K562 (cell line): Measurements from ENCODE around the gene ZNF467. TPM values are rescaled to one million over a fixed set of nuclear protein-coding genes. Genes with fewer than 3 reads are reported as not detected.

Experiments
- ELK1 ChIP-seq: sonication (generic); formaldehyde crosslinking; IDR thresholded peaks from 2 replicates; pipeline ENCODE4 v1.8.1; 2022; ENCODE audit warnings: missing genetic modification reagents
- FOXA3 ChIP-seq, 2 experiments: fragments of 450-650 bp in 1 of 2; sonication (generic) in 1 of 2; formaldehyde crosslinking; IDR thresholded peaks in 1 of 2; conservative IDR thresholded peaks in 1 of 2; 2 replicates each; pipeline versions ENCODE4 v1.4.0 to v1.8.0; 2020 to 2022; ENCODE audit warnings: mild to moderate bottlenecking in 2 of 2, missing genetic modification reagents in 1 of 2
- HLTF ChIP-seq: fragments of 450-650 bp; IDR thresholded peaks from 2 replicates; pipeline ENCODE4 v1.6.1; 2016
- MAZ ChIP-seq, 2 experiments: fragments of 450-650 bp in 1 of 2; sonication (generic) in 1 of 2; formaldehyde crosslinking; IDR thresholded peaks in 1 of 2; conservative IDR thresholded peaks in 1 of 2; 2 replicates each; pipeline versions ENCODE4 v1.4.0 to v1.5.0; 2020; ENCODE audit warnings: mild to moderate bottlenecking in 1 of 2, missing genetic modification reagents in 1 of 2
- NCOA4 ChIP-seq: fragments of 450-650 bp; IDR thresholded peaks from 2 replicates; pipeline ENCODE4 v1.6.1; 2018; ENCODE audit warnings: mild to moderate bottlenecking; ENCODE audit not compliant: partially characterized antibody
- RBM22 ChIP-seq: fragments of 200-400 bp; formaldehyde crosslinking; IDR thresholded peaks from 2 replicates; pipeline ENCODE4 v1.6.1; 2018; ENCODE audit warnings: low read length, low read depth; ENCODE audit not compliant: poor library complexity, severe bottlenecking
- SMARCA5 ChIP-seq: fragments of 450-650 bp; IDR thresholded peaks from 2 replicates; pipeline ENCODE4 v1.6.1; 2016
- SMARCB1 ChIP-seq: IDR thresholded peaks from 2 replicates; pipeline ENCODE4 v1.6.1; 2011; ENCODE audit warnings: improper control_type of control experiment, low read depth; ENCODE audit not compliant: insufficient read length
- ZBTB43 ChIP-seq: sonication (generic); formaldehyde crosslinking; IDR thresholded peaks from 2 replicates; pipeline ENCODE4 v1.8.0; 2023; ENCODE audit warnings: mild to moderate bottlenecking, missing genetic modification reagents
- ZNF561 ChIP-seq: fragments of 450-650 bp; formaldehyde crosslinking; conservative IDR thresholded peaks from 2 replicates; pipeline ENCODE4 v1.4.0; 2020; ENCODE audit warnings: mild to moderate bottlenecking, moderate library complexity
- ZNF778 ChIP-seq: fragments of 450-650 bp; formaldehyde crosslinking; IDR thresholded peaks from 2 replicates; pipeline ENCODE4 v1.4.0; 2020; ENCODE audit warnings: mild to moderate bottlenecking, moderate library complexity
- polyA plus RNA-seq, 8 experiments: library from polyadenylated mRNA; depleted of rRNA in 4 of 8; stranded (reverse) in 5 of 8; unstranded in 3 of 8; fragments of >200 nt; fragmentation: Nextera tagmentation in 2 of 8; fragmentation: Illumina TruSeq in 1 of 8; extraction: Ambion mirVana in 2 of 8; extraction: Trizol in 1 of 8; gene quantifications; 2 replicates each; pipeline versions ENCODE4 v1.2.1 to v1.2.3, GENCODE V29; 2011 to 2014; ENCODE audit warnings: inconsistent platforms in 1 of 8, missing spikeins in 1 of 8
- total RNA-seq, 7 experiments: library from RNA; depleted of rRNA in 6 of 7; stranded (reverse); fragments of >200 nt in 6 of 7; fragmentation: Illumina TruSeq in 2 of 7; extraction: Trizol in 2 of 7; gene quantifications; 2 replicates each; pipeline versions ENCODE4 v1.2.1 to v1.2.3, GENCODE V29; 2011 to 2021; ENCODE audit warnings: low replicate concordance in 1 of 7
- TF ChIP-seq, protein P1 (sequence below), 2 experiments: IDR thresholded peaks; 2 replicates each; pipeline ENCODE4 v1.6.1; 2012; ENCODE audit warnings: improper control_type of control experiment in 2 of 2, low read depth in 2 of 2, low read length in 2 of 2, borderline replicate concordance in 1 of 2
- TF ChIP-seq, protein P2 (sequence below): sonication (generic); formaldehyde crosslinking; IDR thresholded peaks from 2 replicates; pipeline ENCODE4 v1.8.1; 2023; ENCODE audit warnings: mild to moderate bottlenecking, missing genetic modification reagents
- TF ChIP-seq, protein P3 (sequence below): fragments of 250-450 bp; sonication (Bioruptor Pico); IDR thresholded peaks from 2 replicates; pipeline ENCODE4 v1.6.1; 2021; ENCODE audit warnings: mild to moderate bottlenecking

The ZNF467 gene
- total and polyA plus RNA-seq, 9 of the 15 experiments (the other 6 are each of a cell fraction or from before 2014, with no cell fraction given) = 0.32 to 14.2 (median 1.7) TPM

- TF ChIP-seq, protein P1, sequence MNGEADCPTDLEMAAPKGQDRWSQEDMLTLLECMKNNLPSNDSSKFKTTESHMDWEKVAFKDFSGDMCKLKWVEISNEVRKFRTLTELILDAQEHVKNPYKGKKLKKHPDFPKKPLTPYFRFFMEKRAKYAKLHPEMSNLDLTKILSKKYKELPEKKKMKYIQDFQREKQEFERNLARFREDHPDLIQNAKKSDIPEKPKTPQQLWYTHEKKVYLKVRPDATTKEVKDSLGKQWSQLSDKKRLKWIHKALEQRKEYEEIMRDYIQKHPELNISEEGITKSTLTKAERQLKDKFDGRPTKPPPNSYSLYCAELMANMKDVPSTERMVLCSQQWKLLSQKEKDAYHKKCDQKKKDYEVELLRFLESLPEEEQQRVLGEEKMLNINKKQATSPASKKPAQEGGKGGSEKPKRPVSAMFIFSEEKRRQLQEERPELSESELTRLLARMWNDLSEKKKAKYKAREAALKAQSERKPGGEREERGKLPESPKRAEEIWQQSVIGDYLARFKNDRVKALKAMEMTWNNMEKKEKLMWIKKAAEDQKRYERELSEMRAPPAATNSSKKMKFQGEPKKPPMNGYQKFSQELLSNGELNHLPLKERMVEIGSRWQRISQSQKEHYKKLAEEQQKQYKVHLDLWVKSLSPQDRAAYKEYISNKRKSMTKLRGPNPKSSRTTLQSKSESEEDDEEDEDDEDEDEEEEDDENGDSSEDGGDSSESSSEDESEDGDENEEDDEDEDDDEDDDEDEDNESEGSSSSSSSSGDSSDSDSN (IDR thresholded peaks at IDR 0.05; ENCODE audit: borderline replicate concordance in 1 of 2, low read depth in 2 of 2, low read length in 2 of 2) = 0 out of 4 replicates have a peak, but pooled peaks of 1 of the 2 experiments have one; percentile 4
- TF ChIP-seq FOXA3 (CRISPR knock-in tag; conservative IDR thresholded peaks at IDR 0.05 in 1 of 2, IDR thresholded peaks at IDR 0.05 in 1 of 2) = peak in 1 of 2 experiments; percentile 27; a peak in 1 of 4 replicates
- TF ChIP-seq MAZ (CRISPR knock-in tag; conservative IDR thresholded peaks at IDR 0.05 in 1 of 2, IDR thresholded peaks at IDR 0.05 in 1 of 2) = no peak
- TF ChIP-seq ZBTB43 (CRISPR knock-in tag) = no peak
- TF ChIP-seq RBM22 = no peak
- TF ChIP-seq NCOA4 = no peak
- TF ChIP-seq ELK1 (CRISPR knock-in tag) = no peak
- TF ChIP-seq SMARCA5 = no peak
- TF ChIP-seq ZNF778 (CRISPR knock-in tag) = no peak
- TF ChIP-seq, protein P2, sequence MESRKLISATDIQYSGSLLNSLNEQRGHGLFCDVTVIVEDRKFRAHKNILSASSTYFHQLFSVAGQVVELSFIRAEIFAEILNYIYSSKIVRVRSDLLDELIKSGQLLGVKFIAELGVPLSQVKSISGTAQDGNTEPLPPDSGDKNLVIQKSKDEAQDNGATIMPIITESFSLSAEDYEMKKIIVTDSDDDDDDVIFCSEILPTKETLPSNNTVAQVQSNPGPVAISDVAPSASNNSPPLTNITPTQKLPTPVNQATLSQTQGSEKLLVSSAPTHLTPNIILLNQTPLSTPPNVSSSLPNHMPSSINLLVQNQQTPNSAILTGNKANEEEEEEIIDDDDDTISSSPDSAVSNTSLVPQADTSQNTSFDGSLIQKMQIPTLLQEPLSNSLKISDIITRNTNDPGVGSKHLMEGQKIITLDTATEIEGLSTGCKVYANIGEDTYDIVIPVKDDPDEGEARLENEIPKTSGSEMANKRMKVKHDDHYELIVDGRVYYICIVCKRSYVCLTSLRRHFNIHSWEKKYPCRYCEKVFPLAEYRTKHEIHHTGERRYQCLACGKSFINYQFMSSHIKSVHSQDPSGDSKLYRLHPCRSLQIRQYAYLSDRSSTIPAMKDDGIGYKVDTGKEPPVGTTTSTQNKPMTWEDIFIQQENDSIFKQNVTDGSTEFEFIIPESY = peak; percentile 56
- TF ChIP-seq ZNF561 (CRISPR knock-in tag) = no peak
- TF ChIP-seq, protein P3, sequence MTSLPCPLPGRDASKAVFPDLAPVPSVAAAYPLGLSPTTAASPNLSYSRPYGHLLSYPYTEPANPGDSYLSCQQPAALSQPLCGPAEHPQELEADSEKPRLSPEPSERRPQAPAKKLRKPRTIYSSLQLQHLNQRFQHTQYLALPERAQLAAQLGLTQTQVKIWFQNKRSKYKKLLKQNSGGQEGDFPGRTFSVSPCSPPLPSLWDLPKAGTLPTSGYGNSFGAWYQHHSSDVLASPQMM (CRISPR knock-in tag) = no peak
- no peak for TF ChIP-seq HLTF
- TF ChIP-seq SMARCB1 = no peak
Observed at GRCh38 chr7:149720372-149721083, 52.9 kb downstream of the ZNF467 start (continued).
